GM12878 (cell line): ENCODE results near the gene CREB3L4. TPM values are rescaled to one million over a fixed set of nuclear protein-coding genes. Genes with fewer than 3 reads are reported as not detected.

ENCODE experiments used
- ATAC-seq: fragments of 200-7000 bp; cut with Tn5 transposase; 3 replicates; pipeline ENCODE4 v1.9.1; 2020; ENCODE audit warnings: mild to moderate bottlenecking, moderate library complexity
- BruUV-seq: library from RNA; stranded (reverse); fragments of 400-500 nt; replicated peaks from 2 replicates; lab custom pipeline; 2021; lab: Mats Ljungman, UMichigan
- CTCF ChIA-PET: fragments of 300-600 bp; sonication (Branson Sonifier 250); formaldehyde crosslinking; extraction: SDS; loops from one replicate; lab custom pipeline; 2021; ENCODE audit warnings: inconsistent platforms; lab: Yijun Ruan, JAX
- POLR2A ChIA-PET: fragments of 350-600 bp; formaldehyde crosslinking; extraction: SDS; loops from one replicate; lab custom pipeline; 2021; ENCODE audit warnings: inconsistent platforms; lab: Charles Lee
- RAD21 ChIA-PET: fragments of 300-600 bp; sonication (Branson Sonifier 250); formaldehyde crosslinking; loops from one replicate; lab custom pipeline; 2023; ENCODE audit warnings: antibody characterized with exemption; ENCODE audit not compliant: unreplicated experiment; lab: Charles Lee
- SMC1A ChIA-PET: fragments of 300-600 bp; sonication (Branson Sonifier 250); formaldehyde crosslinking; loops from one replicate; lab custom pipeline; 2023; ENCODE audit not compliant: unreplicated experiment, uncharacterized antibody; lab: Charles Lee
- DNase-seq: peaks from one replicate; pipeline ENCODE4 v3.0.0-alpha.2; 2011; ENCODE audit warnings: low read depth, low spot score
- FAIRE-seq: peaks from 3 replicates; lab custom pipeline; 2011; peaks lifted over from hg19 to GRCh38; lab: Jason Lieb, UNC
- H2AFZ ChIP-seq: 2 replicates; pipeline ENCODE4 v1.6.0; 2011; ENCODE audit warnings: low read depth, low read length, control low read depth; ENCODE audit not compliant: control insufficient read depth
- H3K27ac ChIP-seq: 2 replicates; pipeline ENCODE4 v1.5.1; 2011; ENCODE audit warnings: control low read depth; ENCODE audit not compliant: control insufficient read depth, insufficient read depth
- H3K27me3 ChIP-seq, 2 experiments: replicated peaks in 1 of 2; 2 replicates each; pipeline versions ENCODE4 v1.6.0 to v1.6.1; 2011; ENCODE audit warnings: low read length in 1 of 2; ENCODE audit not compliant: control insufficient read depth in 2 of 2, insufficient read depth in 2 of 2
- H3K36me3 ChIP-seq, 2 experiments: 2 replicates each; pipeline ENCODE4 v1.5.1; 2011; ENCODE audit warnings: low read length in 1 of 2; ENCODE audit not compliant: control insufficient read depth in 2 of 2, insufficient read depth in 2 of 2
- H3K4me1 ChIP-seq: 2 replicates; pipeline ENCODE4 v1.6.1; 2011; ENCODE audit warnings: mild to moderate bottlenecking, low read length, moderate library complexity, mixed read lengths; ENCODE audit not compliant: control insufficient read depth, insufficient read depth
- H3K4me2 ChIP-seq: 2 replicates; pipeline ENCODE4 v1.6.0; 2011; ENCODE audit warnings: control low read depth; ENCODE audit not compliant: control insufficient read depth, insufficient read depth
- H3K4me3 ChIP-seq: fragments of 200-600 bp; sonication (generic); 2 replicates; pipeline ENCODE4 v1.5.1; 2016
- H3K79me2 ChIP-seq: 2 replicates; pipeline ENCODE4 v1.6.0; 2011; ENCODE audit warnings: low read length; ENCODE audit not compliant: control insufficient read depth, insufficient read depth
- H3K9ac ChIP-seq: 2 replicates; pipeline ENCODE4 v1.8.0; 2011; ENCODE audit warnings: low read length, control low read depth, mixed read lengths; ENCODE audit not compliant: control insufficient read depth, insufficient read depth
- H3K9me3 ChIP-seq: replicated peaks from 3 replicates; pipeline ENCODE4 v1.5.1; 2011; ENCODE audit warnings: mild to moderate bottlenecking, low read length; ENCODE audit not compliant: control insufficient read depth, insufficient read depth
- H4K20me1 ChIP-seq: 2 replicates; pipeline ENCODE4 v1.6.0; 2011; ENCODE audit not compliant: control insufficient read depth, insufficient read depth
- BCL11A ChIP-seq: IDR thresholded peaks from 2 replicates; pipeline ENCODE4 v1.6.1; 2011; ENCODE audit warnings: low read depth, low read length
- EP300 ChIP-seq, 2 experiments: fragments of 150-350 bp in 1 of 2; IDR thresholded peaks; 2 replicates each; pipeline ENCODE4 v1.6.1; 2011 to 2012; ENCODE audit warnings: low read depth in 2 of 2, low read length in 2 of 2, borderline replicate concordance in 1 of 2, improper control_type of control experiment in 1 of 2, inconsistent platforms in 1 of 2; ENCODE audit not compliant: control insufficient read depth in 1 of 2
- NKRF ChIP-seq: fragments of 450-650 bp; conservative IDR thresholded peaks from 2 replicates; pipeline ENCODE4 v1.6.1; 2017; ENCODE audit warnings: mild to moderate bottlenecking, moderate library complexity
- PAX8 ChIP-seq: fragments of 450-650 bp; IDR thresholded peaks from 2 replicates; pipeline ENCODE4 v1.6.1; 2017; ENCODE audit warnings: mild to moderate bottlenecking, moderate library complexity
- RCOR1 ChIP-seq: conservative IDR thresholded peaks from 2 replicates; pipeline ENCODE4 v1.6.1; 2012; ENCODE audit warnings: low read depth, low read length, improper control_type of control experiment
- SREBF1 ChIP-seq: IDR thresholded peaks from 2 replicates; pipeline ENCODE4 v1.6.1; 2012; ENCODE audit warnings: mild to moderate bottlenecking, low read length
- SRF ChIP-seq, 2 experiments: IDR thresholded peaks; 2 replicates each; pipeline ENCODE4 v1.6.1; 2011; ENCODE audit warnings: low read depth in 2 of 2, low read length in 2 of 2, mild to moderate bottlenecking in 1 of 2, moderate library complexity in 1 of 2
- STAT1 ChIP-seq: fragments of 450-650 bp; conservative IDR thresholded peaks from 2 replicates; pipeline ENCODE4 v1.6.1; 2014; ENCODE audit warnings: antibody characterized with exemption, mild to moderate bottlenecking
- TCF12 ChIP-seq: IDR thresholded peaks from 2 replicates; pipeline ENCODE4 v1.6.1; 2011; ENCODE audit warnings: low read depth, mild to moderate bottlenecking, low read length
- WRNIP1 ChIP-seq: IDR thresholded peaks from 2 replicates; pipeline ENCODE4 v1.6.1; 2011; ENCODE audit warnings: low read depth, low read length, improper control_type of control experiment, borderline replicate concordance
- YY1 ChIP-seq: IDR thresholded peaks from 2 replicates; pipeline ENCODE4 v1.6.1; 2011; ENCODE audit warnings: low read depth, mild to moderate bottlenecking, low read length
- WGBS: methylation state at CpG from one replicate; pipeline ENCODE4 v1.1.6; 2016; ENCODE audit warnings: low lambda C conversion rate; ENCODE audit not compliant: insufficient replicate concordance, insufficient coverage; ENCODE audit errors: missing lambda C conversion rate; 5-methylcytosine and 5-hydroxymethylcytosine counted together
- in situ Hi-C: fragments of 300-500 bp; cut with MboI; formaldehyde crosslinking; loops from 9 replicates; pipeline ENCODE4 v1.14.3; 2018; ENCODE audit warnings: mixed read lengths
- intact Hi-C: fragments of 100-400 bp; cut with micrococcal nuclease; formaldehyde crosslinking; loops from one replicate; pipeline ENCODE4 v1.14.2; 2022; ENCODE audit not compliant: unreplicated experiment
- polyA plus RNA-seq, 11 experiments: library from polyadenylated mRNA; depleted of rRNA in 4 of 11; unstranded in 6 of 11; stranded (reverse) in 5 of 11; fragments of >200 nt; fragmentation: Nextera tagmentation in 4 of 11; fragmentation: Illumina TruSeq in 1 of 11; extraction: Ambion mirVana in 4 of 11; extraction: Trizol in 1 of 11; gene quantifications; 1 replicate in 1 of 11; 2 replicates in 10 of 11; pipeline versions ENCODE4 v1.2.1 to v1.2.3, GENCODE V29; 2011 to 2016; ENCODE audit warnings: inconsistent platforms in 2 of 11, missing spikeins in 2 of 11, low read depth in 1 of 11
- total RNA-seq, 4 experiments: library from RNA; depleted of rRNA in 3 of 4; stranded (reverse); fragments of >200 nt in 3 of 4; fragmentation: Illumina TruSeq in 1 of 4; extraction: Trizol in 1 of 4; gene quantifications; 2 replicates each; pipeline versions ENCODE4 v1.2.1 to v1.2.3, GENCODE V29; 2013 to 2021
- TF ChIP-seq, protein P1 (sequence below): fragments of 450-650 bp; IDR thresholded peaks from 2 replicates; pipeline ENCODE4 v1.6.1; 2018; ENCODE audit warnings: mild to moderate bottlenecking, low read depth, moderate library complexity; ENCODE audit not compliant: partially characterized antibody

Gene CREB3L4
- total and polyA plus RNA-seq, 10 of the 15 experiments (the other 5 are each of a cell fraction or from before 2014, with no cell fraction given): 9.7 to 14.0 (median 12.1) TPM

DNA sequence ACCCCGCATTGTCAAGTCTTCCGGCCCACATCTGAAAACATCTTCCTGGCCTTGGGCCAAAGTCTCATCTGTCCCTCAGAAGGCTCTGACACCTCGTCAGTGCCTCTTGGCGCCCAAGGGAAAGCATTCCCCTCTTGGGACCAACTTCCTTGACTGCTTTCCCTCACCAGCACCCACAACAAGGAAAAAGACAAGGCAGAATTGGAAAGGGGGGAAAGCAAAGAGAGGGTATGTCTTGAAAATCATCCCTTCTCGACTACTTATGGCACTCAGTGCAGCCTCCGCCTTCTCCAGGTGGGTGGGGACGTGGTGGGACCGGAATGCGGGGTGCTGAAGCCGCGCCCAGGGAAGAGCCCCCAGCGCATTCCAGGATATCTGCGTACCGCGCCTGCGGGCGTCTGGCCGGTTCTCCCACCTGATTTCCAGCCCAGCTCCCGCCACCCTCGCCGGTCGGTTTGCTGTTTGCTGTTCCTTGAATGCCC lies 3.8 kb upstream of the CREB3L4 start (continued):
- TF ChIP-seq RCOR1 (no peak), TCF12 (no peak), YY1 (no peak), SRF (IDR thresholded peaks at IDR 0.05; ENCODE audit: low read depth in 2 of 2, low read length in 2 of 2) (no peak), BCL11A (no peak), WRNIP1 (no peak), PAX8 (no peak), STAT1 (no peak)
- TF ChIP-seq, protein P1, sequence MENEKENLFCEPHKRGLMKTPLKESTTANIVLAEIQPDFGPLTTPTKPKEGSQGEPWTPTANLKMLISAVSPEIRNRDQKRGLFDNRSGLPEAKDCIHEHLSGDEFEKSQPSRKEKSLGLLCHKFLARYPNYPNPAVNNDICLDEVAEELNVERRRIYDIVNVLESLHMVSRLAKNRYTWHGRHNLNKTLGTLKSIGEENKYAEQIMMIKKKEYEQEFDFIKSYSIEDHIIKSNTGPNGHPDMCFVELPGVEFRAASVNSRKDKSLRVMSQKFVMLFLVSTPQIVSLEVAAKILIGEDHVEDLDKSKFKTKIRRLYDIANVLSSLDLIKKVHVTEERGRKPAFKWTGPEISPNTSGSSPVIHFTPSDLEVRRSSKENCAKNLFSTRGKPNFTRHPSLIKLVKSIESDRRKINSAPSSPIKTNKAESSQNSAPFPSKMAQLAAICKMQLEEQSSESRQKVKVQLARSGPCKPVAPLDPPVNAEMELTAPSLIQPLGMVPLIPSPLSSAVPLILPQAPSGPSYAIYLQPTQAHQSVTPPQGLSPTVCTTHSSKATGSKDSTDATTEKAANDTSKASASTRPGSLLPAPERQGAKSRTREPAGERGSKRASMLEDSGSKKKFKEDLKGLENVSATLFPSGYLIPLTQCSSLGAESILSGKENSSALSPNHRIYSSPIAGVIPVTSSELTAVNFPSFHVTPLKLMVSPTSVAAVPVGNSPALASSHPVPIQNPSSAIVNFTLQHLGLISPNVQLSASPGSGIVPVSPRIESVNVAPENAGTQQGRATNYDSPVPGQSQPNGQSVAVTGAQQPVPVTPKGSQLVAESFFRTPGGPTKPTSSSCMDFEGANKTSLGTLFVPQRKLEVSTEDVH: no peak
- TF ChIP-seq, all 136 proteins: peak for 15

- CTCF ChIA-PET: interaction anchor here (0.5 to 7.1 kb wide), 12 partner anchors 9 to 395 kb away, joined by 3 to 64 read pairs (median 14); partner anchors contain the start of genes DENND4B, GATAD2B, JTB and RAB13
- in situ Hi-C loops: no loop called here
Measured at GRCh38 chr1:153968000-153968363, 280 bp downstream of the CREB3L4 start.

More at GRCh38 chr1:153968000-153968363, 280 bp downstream of the CREB3L4 start:
- ATAC-seq: no peak
- intact Hi-C loops: loop anchor here (1.0 to 5.0 kb wide), 3 partner anchors 23 to 161 kb away; no protein-coding TSS in a partner anchor
- peaks cover 36% of the 10 kb centered on the region for H3K79me2 ChIP-seq
- peak overlapping the region; percentile 90 for H2AFZ ChIP-seq
- BruUV-seq: TSS peak; percentile 64
- TF ChIP-seq EP300 (IDR thresholded peaks at IDR 0.05; ENCODE audit: borderline replicate concordance in 1 of 2, control insufficient read depth in 1 of 2, low read depth in 2 of 2, low read length in 2 of 2): 0 out of 4 replicates have a peak, but pooled peaks of 1 of the 2 experiments have one; percentile 10
- TF ChIP-seq NKRF: peak; percentile 45
- no peak for TF ChIP-seq SREBF1
- ChIA-PET POLR2A (interaction anchor here (0.6 to 10.0 kb wide), 11 partner anchors 9 to 369 kb away, joined by 3 to 132 read pairs (median 6); partner anchors contain the start of genes CRTC2, DENND4B, GATAD2B and JTB), RAD21 (interaction anchor here (0.8 to 6.4 kb wide), 11 partner anchors 9 to 208 kb away, joined by 3 to 42 read pairs (median 4); partner anchors contain the start of genes CRTC2, DENND4B, JTB and RAB13), SMC1A (interaction anchor here (0.9 to 7.7 kb wide), 14 partner anchors 9 to 292 kb away, joined by 3 to 82 read pairs (median 8); partner anchors contain the start of genes CRTC2, DENND4B, GATAD2B and JTB)
- WGBS: 0% methylated on average over 8 of the region's 8 CpGs
- FAIRE-seq: no peak
- H3K9ac ChIP-seq: peak overlapping the region; percentile 94
- H3K9me3 ChIP-seq: no peaks in the 10 kb centered on the region
- peak overlapping the region; percentile 91 for H3K4me2 ChIP-seq
- 0 out of 4 replicates have a peak, but pooled peaks cover 0 to under 1% of the 10 kb centered on the region in 2 experiments for H3K36me3 ChIP-seq
- no peaks in the 10 kb centered on the region for H4K20me1 ChIP-seq
- H3K4me3 ChIP-seq: peak overlapping the region; percentile 92
- H3K4me1 ChIP-seq: peaks cover 19% of the 10 kb centered on the region
- H3K27ac ChIP-seq: peak overlapping the region; percentile 91
- no peak for DNase-seq
- no peaks in the 10 kb centered on the region for H3K27me3 ChIP-seq
